ENCODE measurements around the gene MYG1.
"Not testable (repeated sequence)": the region's sequence is repeated elsewhere in the genome, so short reads cannot be mapped to it uniquely, and the experiment has no call there.

The MYG1 gene

DNA sequence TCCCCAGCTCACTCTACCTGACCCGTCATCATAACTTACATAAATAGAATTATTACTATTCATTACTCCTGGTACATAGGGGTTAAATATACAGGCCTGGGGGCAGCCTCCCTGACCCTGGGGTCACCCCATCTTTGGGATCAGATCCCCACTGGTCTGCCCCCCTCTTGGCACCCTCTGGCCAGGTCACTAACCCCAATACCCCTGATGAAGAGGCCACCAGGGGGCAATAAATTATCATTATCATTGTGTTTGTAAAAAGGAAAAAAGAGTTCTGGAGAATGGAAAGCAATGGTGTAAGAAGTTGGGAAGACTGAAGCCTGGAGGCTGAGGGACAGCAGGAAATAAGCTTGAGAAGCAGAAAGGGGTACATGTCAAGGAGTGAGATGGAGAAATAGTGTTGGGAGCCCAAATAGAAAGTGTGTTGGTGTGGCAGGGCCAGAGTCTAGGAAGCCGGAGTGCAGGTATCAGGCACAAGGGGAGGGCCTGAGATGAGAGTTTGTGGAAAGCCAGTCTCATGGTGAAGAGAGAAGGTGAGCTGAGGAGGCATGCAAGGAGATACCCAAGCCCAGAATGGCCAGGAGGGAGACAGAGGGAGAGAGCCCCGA is 28.0 kb downstream of the MYG1 start:
- no peak for DNase-seq (ENCODE audit: low read depth)

GRCh38 chr12:53328043-53328435 is 28.5 kb downstream of the MYG1 start:
- no peak for DNase-seq (ENCODE audit: low read depth)

DNA sequence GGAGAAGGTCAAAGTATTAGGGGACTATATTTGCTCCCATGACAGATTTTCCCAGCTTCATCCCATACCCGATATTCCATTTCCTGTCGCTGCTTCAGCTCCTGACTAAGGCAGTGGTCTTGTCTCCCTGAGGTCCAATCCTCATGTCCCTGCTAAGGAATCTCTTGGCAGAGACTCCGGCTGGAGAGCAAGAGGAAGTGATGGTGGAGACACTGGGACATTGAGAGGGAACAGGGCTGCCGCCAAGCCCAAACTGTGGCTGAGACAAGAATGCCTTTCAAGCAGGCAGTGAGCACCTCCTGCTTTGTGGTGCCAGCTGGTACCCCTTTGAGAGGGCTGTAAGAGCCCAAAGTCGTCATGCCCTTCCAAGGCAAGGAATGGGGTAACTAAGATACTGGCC is 31.2 kb downstream of the MYG1 start:
- no peak for DNase-seq (ENCODE audit: low read depth)

DNA sequence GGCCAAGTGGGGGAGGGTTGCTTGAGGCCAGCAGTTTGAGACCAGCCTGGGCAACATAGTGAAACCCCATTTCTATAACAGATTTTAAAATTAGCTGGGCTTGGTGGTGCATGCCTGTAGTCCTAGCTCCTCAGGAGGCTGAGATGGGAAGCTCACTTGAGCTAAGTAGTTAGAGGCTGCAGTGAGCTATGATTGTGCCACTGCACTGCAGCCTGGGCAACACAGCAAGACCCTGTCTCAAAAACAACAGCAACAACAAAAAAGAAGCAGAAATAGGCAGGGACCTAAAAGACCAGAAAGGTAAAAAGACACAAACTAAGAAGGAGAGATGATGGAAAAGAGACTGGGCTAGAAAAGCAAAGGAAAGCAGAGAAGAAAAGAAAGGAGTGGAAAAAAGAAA is 32.8 kb downstream of the MYG1 start:
- DNase-seq (ENCODE audit: low read depth) = not testable (repeated sequence)

DNA sequence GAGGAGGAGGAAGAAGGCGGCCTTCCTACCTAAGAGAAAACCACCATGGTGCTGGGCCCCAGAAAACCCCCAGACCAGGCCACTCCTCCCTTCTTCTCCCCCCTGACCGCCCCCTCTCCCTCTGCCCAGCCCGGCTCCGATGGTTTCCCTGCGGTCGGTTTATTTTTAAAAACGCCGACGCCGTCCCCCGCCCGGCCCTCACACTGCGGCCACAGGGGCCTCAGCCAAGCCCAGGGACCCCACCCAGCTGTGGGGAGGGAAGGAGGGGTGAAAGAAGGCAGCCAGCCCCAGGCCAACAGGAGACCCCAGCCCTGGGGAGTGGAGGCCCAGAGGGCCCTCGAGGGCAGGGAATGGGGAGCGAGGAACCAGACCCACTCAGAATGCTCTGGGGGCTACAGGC is 33.2 kb downstream of the MYG1 start:
- DNase-seq (ENCODE audit: low read depth) = no peak

GRCh38 chr12:53333289-53333688 is 33.8 kb downstream of the MYG1 start:
- DNase-seq (ENCODE audit: low read depth) = no peak

DNA sequence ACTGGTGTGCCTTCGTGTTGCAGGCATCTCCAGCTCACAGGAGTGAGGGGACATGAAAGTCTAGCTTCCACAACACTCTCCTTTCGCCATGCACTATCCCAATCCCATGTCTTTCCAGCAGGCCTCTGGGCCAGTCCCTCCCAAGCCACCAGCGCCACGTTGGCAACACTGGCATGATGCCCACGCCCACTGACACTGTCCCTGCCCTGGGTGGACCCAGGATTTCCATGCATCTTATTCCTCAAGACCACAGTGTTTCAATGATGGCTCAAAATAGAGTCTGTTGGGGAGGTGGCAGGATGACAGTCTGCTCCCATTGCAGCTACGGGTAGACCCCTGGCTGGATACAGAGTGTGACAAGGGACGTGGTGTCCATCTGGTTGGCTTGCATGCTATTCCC is 34.4 kb downstream of the MYG1 start:
- no peak for DNase-seq (ENCODE audit: low read depth)

DNA sequence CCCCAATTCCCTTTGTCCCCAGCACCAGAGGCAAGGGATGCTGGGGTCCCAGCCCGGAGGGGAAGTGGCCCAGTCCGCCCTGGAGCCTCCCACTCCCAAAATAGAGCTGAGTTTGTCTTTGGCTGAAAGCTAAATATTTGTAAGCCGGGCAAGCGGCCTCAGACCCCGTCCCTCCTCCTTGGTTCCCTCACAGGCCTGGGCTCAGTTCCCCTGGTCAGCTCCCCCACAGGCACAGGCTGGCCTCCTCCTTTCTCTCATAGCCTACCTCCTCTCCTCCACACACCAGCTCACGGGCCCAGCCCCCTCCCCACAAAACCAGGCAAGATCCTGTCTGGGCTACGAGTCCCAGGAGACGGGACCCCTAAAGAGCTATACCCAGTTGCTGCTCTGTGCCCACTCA is 35.3 kb downstream of the MYG1 start:
- DNase-seq (ENCODE audit: low read depth) = no peak

DNA sequence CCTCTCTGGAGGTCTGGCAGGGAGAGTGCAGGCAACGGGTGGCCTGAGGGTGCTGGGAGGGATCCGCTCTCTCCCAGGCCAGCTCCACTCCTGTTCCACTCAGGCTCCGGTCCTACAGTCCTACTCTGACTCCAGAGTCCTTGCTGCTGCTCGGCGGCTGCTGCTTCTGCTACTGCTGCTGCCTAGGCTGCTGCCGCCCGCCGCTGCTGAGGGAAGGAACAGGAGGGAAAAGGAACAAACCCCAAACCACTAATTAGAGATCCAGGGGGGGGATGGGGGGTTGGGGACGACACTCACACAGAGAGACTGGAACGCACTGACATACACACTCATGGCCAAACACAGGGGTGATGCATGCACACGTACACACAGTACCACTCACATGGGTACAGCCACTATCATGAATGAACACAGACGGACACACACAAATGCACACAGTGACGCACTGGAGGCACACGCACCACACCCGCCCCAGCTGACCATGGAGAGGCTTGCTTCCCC is 36.7 kb downstream of the MYG1 start, which contains the start of gene SP7:
TSS of gene SP7 (minus strand) at position 174 of the 501 bp plus-strand sequence. CDS start 708 bp downstream, outside the sequence.
- no peak for DNase-seq (ENCODE audit: low read depth)

DNA sequence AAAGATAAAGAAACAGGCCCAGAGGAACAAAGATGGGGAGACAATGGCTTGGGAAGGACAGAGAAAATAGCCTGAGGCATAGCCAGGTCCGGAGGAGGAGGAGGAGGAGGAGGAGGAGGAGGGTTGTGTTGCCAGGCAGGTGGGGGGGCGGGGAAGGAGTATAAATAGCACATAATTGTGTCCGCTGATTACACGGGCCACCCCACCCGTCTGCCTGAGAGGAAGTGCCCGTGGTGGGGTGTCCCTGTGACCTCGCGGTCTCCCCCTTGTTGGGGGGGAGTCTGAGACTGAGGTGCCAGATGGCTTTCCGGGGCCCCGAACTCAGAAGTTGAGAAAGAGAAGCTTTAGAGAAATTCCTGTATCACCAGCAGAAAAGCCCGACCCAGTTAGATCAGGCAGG is 38.5 kb downstream of the MYG1 start:
- no peak for DNase-seq (ENCODE audit: low read depth)

GRCh38 chr12:53338916-53339315 is 39.4 kb downstream of the MYG1 start:
- no peak for DNase-seq (ENCODE audit: low read depth)

DNA sequence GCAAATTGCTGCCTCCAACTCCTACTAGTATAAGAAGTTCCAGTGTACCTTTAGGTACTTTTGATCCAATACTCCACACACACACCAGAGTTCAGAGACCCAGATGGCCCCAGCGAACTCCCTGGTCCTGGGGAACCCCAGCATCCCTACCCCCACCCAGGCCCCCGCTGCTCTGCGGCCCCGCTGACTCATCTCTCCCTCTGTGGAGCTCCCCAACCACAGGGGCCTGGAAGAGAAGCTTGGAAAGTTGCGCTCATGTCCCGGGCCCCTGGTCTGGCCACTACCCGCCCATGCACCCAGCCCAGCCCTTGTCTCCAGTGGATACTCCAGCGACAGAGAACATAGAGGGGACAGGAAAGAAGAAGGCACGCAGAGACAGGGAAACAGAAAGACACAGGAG is 40.9 kb downstream of the MYG1 start:
- no peak for DNase-seq (ENCODE audit: low read depth)

GRCh38 chr12:53343449-53343848 is 44.0 kb downstream of the MYG1 start:
- DNase-seq (ENCODE audit: low read depth) = no peak

- no peak for DNase-seq (ENCODE audit: low read depth)
These were observed 44.5 kb downstream of the MYG1 start for GRCh38 chr12:53343969-53344368.

DNA sequence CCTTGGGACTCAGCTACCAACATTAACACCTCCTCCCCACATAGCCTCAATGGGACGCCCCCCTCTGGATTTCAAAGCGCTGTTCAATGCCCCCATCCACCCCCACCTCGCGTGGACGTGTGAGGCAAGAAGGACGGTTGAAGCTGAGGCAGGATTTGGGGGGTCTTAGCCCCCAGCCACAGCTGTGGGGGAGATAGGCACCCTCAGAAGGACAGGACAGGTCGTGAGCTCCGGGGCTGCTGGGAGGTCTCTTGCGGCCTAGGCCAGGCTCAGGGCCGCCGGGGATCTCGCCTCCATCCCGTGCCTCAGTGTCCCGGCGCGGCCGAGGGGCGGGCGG is 45.0 kb downstream of the MYG1 start:
- no peak for DNase-seq (ENCODE audit: low read depth)

- DNase-seq (ENCODE audit: low read depth) = peak; percentile 69
These were observed 45.5 kb downstream of the MYG1 start for GRCh38 chr12:53344824-53345485.

GRCh38 chr12:53345486-53346188 is 46.1 kb downstream of the MYG1 start:
- no peak for DNase-seq (ENCODE audit: low read depth)

GRCh38 chr12:53346491-53346890 is 47.0 kb downstream of the MYG1 start:
- no peak for DNase-seq (ENCODE audit: low read depth)

DNA sequence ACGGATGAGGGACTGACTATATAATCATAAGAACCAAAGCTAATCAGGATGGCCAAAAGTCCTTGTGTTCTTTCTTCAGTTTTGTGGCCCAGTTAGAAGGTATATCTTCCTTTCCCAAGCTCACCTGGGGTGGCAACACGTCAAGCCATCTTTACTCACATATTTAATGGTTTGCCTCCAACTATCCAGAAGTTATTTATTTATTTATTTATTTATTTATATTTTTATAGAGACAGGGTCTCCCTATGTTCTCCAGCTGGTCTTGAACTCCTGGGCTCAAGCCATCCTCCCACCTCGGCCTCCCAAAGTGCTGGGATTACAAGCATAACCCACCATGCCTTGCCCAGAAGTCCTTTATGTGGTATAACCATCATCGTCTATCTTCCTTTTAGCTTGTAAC is 48.4 kb downstream of the MYG1 start:
- DNase-seq (ENCODE audit: low read depth) = no peak

DNA sequence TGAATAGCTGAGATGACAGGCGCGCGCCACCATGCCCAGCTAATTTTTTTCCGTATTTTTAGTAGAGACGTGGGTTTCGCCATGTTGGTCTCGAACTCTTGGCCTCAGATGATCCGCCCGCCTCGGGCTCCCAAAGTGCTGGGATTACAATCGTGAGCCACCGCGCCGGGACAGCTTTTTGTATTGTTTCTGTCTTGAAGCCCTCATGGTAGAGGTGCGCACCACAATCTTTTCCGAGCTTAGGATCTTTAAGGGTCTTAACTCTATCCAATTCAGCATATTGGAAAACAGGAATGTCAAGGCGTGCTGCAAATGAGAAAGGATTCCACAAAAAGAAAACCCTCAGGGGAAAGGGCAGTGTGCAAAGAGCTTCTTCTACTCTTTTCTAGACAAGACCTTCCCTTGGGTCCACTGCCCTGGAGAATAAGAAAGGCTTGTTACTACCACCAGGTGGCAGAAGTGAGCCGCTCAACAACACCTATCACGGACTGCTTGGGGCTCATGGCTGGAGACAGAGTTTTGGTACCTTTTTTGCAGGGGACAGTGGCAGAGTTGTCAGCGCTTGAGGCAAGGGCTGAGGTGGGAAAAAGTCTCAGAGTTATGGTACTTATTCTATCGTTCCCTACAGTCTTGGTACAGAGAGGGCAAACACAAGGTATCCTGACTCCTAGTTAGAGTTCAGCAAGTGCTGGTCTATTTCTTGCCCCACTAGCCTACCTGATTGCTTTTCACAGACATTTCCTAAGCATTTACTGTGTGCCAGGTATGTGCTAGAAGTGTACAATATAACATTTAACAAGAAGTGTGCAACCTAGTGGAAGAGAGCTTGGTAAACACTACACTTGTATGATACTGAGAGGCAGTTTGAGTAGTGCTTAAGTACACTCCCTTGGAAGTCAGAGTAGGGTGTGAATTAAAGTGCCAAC is 53.1 kb downstream of the MYG1 start:
- DNase-seq (ENCODE audit: low read depth) = peak; percentile 75

- no peak for DNase-seq (ENCODE audit: low read depth)
These were observed 53.8 kb downstream of the MYG1 start for GRCh38 chr12:53353257-53353655.

GRCh38 chr12:53355121-53355520 is 55.6 kb downstream of the MYG1 start:
- DNase-seq (ENCODE audit: low read depth) = no peak
